KMS-11 (cell line): Measurements from ENCODE around the gene MYO1E.
"Not testable (repeated sequence)": the region's sequence is repeated elsewhere in the genome, so short reads cannot be mapped to it uniquely, and the experiment has no call there.

Experiments
- H2AFZ ChIP-seq: fragments of 200-600 bp; sonication (generic); 2 replicates; pipeline ENCODE4 v1.6.1; 2016; ENCODE audit warnings: antibody characterized with exemption, mixed run types, low read depth
- H3K27ac ChIP-seq: fragments of 200-600 bp; sonication (generic); 2 replicates; pipeline ENCODE4 v1.6.1; 2016; ENCODE audit warnings: mild to moderate bottlenecking, mixed run types
- H3K27me3 ChIP-seq: fragments of 200-600 bp; sonication (generic); 2 replicates; pipeline ENCODE4 v1.6.1; 2017; ENCODE audit warnings: mild to moderate bottlenecking, low read depth, mixed run types, moderate library complexity; ENCODE audit not compliant: insufficient read depth
- H3K36me3 ChIP-seq: fragments of 200-600 bp; sonication (generic); 2 replicates; pipeline ENCODE4 v1.6.1; 2017; ENCODE audit warnings: mild to moderate bottlenecking, mixed run types; ENCODE audit not compliant: insufficient read depth
- H3K4me1 ChIP-seq: fragments of 200-600 bp; sonication (generic); 2 replicates; pipeline ENCODE4 v1.6.1; 2016; ENCODE audit warnings: mild to moderate bottlenecking, low read depth, mixed run types; ENCODE audit not compliant: poor library complexity, severe bottlenecking
- H3K4me2 ChIP-seq: fragments of 200-600 bp; sonication (generic); 2 replicates; pipeline ENCODE4 v1.7.0; 2016; ENCODE audit warnings: mild to moderate bottlenecking, mixed run types
- H3K4me3 ChIP-seq: fragments of 200-600 bp; sonication (generic); IDR thresholded peaks from 2 replicates; pipeline ENCODE4 v1.6.1; 2017; ENCODE audit warnings: low read depth, low read length, mixed read lengths; ENCODE audit not compliant: insufficient read depth
- H3K79me2 ChIP-seq: fragments of 200-600 bp; sonication (generic); 2 replicates; pipeline ENCODE4 v1.6.1; 2016; ENCODE audit warnings: low read depth, mixed run types; ENCODE audit not compliant: insufficient read depth
- H3K9ac ChIP-seq: fragments of 200-600 bp; sonication (generic); 2 replicates; pipeline ENCODE4 v1.6.1; 2016; ENCODE audit warnings: mild to moderate bottlenecking, mixed run types
- H4K20me1 ChIP-seq: fragments of 200-600 bp; sonication (generic); 2 replicates; pipeline ENCODE4 v1.6.1; 2016; ENCODE audit warnings: mild to moderate bottlenecking, mixed run types; ENCODE audit not compliant: insufficient read depth
- TF ChIP-seq, protein P1 (sequence below): fragments of 200-600 bp; sonication (generic); conservative IDR thresholded peaks from 2 replicates; pipeline ENCODE4 v1.6.1; 2017; ENCODE audit warnings: low read depth, mild to moderate bottlenecking, antibody characterized with exemption, low read length, moderate library complexity, mixed read lengths

Gene MYO1E

DNA sequence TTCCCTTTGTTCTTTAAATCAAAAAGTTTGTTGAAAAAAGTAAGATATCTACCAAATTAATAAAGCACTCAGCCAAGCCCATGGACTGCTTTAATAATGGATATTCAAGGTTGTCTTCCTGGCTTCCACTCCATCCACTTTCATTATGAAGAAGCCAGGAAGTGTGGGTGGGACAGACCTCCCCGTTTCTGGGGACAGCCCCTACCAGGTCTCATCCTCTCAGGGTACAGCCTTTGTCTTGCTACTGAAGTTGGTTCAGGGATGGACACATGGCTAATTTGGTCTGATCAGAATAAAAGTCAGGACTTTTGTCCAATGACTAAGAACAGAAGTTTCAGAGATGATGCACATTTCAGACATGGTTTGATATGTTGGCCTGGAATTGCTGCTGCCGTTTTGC lies 235.1 kb downstream of the MYO1E start:
- no peak overlapping the region for H3K4me2 ChIP-seq
- H3K9ac ChIP-seq: no peak overlapping the region
- H3K27me3 ChIP-seq: no peaks in the 10 kb centered on the region
- H3K79me2 ChIP-seq: no peaks in the 10 kb centered on the region
- peaks cover 23% of the 10 kb centered on the region for H3K4me1 ChIP-seq
- TF ChIP-seq, protein P1, sequence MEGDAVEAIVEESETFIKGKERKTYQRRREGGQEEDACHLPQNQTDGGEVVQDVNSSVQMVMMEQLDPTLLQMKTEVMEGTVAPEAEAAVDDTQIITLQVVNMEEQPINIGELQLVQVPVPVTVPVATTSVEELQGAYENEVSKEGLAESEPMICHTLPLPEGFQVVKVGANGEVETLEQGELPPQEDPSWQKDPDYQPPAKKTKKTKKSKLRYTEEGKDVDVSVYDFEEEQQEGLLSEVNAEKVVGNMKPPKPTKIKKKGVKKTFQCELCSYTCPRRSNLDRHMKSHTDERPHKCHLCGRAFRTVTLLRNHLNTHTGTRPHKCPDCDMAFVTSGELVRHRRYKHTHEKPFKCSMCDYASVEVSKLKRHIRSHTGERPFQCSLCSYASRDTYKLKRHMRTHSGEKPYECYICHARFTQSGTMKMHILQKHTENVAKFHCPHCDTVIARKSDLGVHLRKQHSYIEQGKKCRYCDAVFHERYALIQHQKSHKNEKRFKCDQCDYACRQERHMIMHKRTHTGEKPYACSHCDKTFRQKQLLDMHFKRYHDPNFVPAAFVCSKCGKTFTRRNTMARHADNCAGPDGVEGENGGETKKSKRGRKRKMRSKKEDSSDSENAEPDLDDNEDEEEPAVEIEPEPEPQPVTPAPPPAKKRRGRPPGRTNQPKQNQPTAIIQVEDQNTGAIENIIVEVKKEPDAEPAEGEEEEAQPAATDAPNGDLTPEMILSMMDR: no peak
- H4K20me1 ChIP-seq: no peaks in the 10 kb centered on the region
- H3K4me3 ChIP-seq: no peak overlapping the region
- H2AFZ ChIP-seq: no peak overlapping the region
- H3K36me3 ChIP-seq: no peaks in the 10 kb centered on the region
- no peak overlapping the region for H3K27ac ChIP-seq

DNA sequence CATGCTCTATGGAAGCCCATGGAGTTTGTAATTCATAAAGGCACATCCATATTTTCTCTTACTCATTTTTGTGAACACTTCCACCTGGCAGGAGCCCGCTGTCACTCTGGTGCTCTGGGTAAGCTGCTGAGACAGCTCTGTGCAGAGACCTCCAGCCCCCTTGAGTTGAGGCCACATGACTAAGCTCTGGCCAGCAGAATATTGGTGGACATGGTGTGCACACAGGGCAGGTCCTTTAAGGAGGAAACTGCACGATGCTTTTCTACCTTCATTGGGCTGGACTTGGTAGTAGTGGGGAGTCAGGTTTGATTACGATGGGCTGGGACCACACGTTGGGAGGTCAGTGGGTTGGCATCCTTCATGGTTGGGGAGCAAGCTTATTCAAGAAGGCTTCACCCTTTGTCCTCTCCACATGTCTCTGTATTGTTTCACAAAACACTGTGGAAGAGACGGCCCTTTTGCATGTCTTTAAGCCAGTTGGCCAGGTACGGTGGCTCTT lies 238.7 kb downstream of the MYO1E start:
- Histone ChIP-seq H3K27ac (no peak overlapping the region), H3K4me3 (no peak overlapping the region), H2AFZ (no peak overlapping the region), H3K79me2 (no peaks in the 10 kb centered on the region), H3K4me2 (no peak overlapping the region), H3K9ac (no peak overlapping the region), H4K20me1 (no peaks in the 10 kb centered on the region), H3K27me3 (no peaks in the 10 kb centered on the region), H3K36me3 (no peaks in the 10 kb centered on the region), H3K4me1 (no peaks in the 10 kb centered on the region)
- TF ChIP-seq, protein P1: no peak

DNA sequence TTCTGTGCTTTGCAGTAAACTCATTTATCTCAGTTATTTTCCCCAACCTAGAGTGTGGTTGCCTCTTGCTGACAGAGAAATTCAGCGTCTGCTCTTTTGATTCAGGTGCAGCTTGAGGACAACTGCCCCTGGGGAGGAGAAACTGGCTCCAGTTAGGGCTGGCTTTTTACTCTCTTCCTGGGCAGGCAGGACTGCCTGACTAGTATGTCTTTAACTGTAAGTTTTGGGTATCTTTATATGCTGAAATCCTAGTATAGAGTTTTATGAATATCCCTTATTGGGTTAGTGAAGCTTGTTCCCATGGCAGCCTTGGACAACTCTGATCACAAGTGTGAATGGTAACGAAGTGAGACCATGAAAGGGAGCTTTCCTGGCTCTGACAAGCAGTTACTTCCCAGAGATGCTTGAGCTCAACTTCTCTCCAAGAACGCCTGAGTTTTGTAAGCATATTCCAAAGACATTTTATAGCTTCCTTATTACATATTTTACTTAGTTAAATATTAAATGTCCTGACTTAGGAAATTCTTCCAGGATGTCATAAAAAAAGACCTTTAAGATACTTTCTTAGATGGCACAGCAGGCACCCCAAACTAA lies 240.6 kb downstream of the MYO1E start:
- no peak overlapping the region for H3K9ac ChIP-seq
- H3K27me3 ChIP-seq: no peaks in the 10 kb centered on the region
- no peak overlapping the region for H2AFZ ChIP-seq
- H4K20me1 ChIP-seq: no peaks in the 10 kb centered on the region
- TF ChIP-seq, protein P1: no peak
- H3K27ac ChIP-seq: no peak overlapping the region
- no peaks in the 10 kb centered on the region for H3K4me1 ChIP-seq
- H3K4me3 ChIP-seq: no peak overlapping the region
- no peaks in the 10 kb centered on the region for H3K36me3 ChIP-seq
- no peaks in the 10 kb centered on the region for H3K79me2 ChIP-seq
- no peak overlapping the region for H3K4me2 ChIP-seq

DNA sequence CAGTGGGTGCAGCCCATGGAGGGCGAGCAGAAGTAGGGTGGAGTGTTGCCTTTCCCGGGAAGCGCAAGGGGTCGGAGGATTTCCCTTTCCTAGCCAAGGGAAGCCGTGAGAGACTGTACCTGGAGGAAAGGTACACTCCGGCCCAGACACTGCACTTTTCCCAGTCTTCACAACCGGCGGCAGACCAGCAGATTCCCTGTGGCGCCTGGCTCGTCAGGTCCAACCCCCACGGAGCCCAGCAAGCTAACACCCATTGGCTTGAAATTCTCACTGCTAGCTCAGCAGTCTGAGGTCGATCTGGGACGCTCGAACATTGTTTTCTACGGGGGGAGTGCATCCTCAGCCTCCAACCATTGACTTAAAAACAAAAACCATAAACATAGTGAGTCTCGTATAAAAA lies 241.2 kb downstream of the MYO1E start:
- Histone ChIP-seq H3K4me3 (no peak overlapping the region), H3K27ac (no peak overlapping the region), H3K36me3 (no peaks in the 10 kb centered on the region; the same call in 1 of the 2 replicates), H3K79me2 (0 out of 2 replicates have a peak, but pooled peaks cover under 1% of the 10 kb centered on the region), H3K27me3 (no peaks in the 10 kb centered on the region), H4K20me1 (no peaks in the 10 kb centered on the region), H3K4me2 (no peak overlapping the region), H3K9ac (no peak overlapping the region), H3K4me1 (no peaks in the 10 kb centered on the region), H2AFZ (no peak overlapping the region)
- TF ChIP-seq, protein P1: no peak

DNA sequence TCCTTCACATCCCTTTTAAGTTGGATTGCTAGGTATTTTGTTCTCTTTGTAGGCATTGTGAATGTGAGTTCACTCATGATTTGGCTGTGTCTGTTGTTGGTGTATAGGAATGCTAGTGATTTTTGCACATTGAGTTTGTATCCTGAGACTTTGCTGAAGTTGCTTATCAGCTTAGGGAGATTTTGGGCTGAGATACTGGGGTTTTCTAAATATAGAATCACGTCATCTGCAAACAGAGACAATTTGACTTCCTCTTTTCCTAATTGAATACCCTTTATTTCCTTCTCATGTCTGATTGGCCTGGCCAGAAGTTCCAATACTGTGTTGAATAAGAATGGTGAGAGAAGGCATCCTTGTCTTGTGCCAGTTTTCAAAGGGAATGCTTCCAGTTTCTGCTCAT lies 245.4 kb downstream of the MYO1E start:
- not testable (repeated sequence) for H3K9ac ChIP-seq, H2AFZ ChIP-seq, H3K4me1 ChIP-seq, H3K27me3 ChIP-seq, H3K27ac ChIP-seq, H4K20me1 ChIP-seq, H3K4me3 ChIP-seq, H3K4me2 ChIP-seq
- H3K36me3 ChIP-seq: peaks cover 13% of the 10 kb centered on the region
- 0 out of 2 replicates have a peak, but pooled peaks cover 11% of the 10 kb centered on the region for H3K79me2 ChIP-seq

DNA sequence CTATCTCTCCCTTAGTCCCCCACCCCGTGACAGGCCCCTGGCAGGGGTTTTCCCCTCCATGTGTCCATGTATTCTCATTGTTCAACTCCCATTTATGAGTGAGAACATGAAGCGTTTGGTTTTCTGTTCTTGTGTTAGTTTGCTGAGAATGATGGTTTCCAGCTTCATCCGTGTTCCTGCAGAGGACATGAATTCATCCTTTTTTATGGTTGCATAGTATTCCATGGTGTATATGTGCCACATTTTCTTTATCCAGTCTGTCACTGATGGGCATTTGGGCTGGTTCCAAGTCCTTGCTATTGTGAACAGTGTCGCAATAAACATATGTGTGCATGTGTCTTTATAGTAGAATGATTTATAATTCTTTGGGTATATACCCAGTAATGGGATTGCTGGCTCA lies 247.0 kb downstream of the MYO1E start:
- H3K27me3 ChIP-seq, H3K4me3 ChIP-seq, H3K27ac ChIP-seq, H3K4me1 ChIP-seq, H3K9ac ChIP-seq, H3K4me2 ChIP-seq, H2AFZ ChIP-seq, H4K20me1 ChIP-seq: not testable (repeated sequence)
- Histone ChIP-seq H3K36me3 (peaks cover 13% of the 10 kb centered on the region), H3K79me2 (0 out of 2 replicates have a peak, but pooled peaks cover 11% of the 10 kb centered on the region)
